Left ventricle myocardium inferior (tissue), 1 donor: ENCODE data around the gene GAS5. TPM values are rescaled to one million over a fixed set of nuclear protein-coding genes. Genes with fewer than 3 reads are reported as not detected.
"Not testable (repeated sequence)": the region's sequence is repeated elsewhere in the genome, so short reads cannot be mapped to it uniquely, and the experiment has no call there.

Experiments used
- DNase-seq: peaks from one replicate; pipeline ENCODE4 v3.0.0-alpha.2; 2020
- H3K27ac ChIP-seq: fragments of 200-600 bp; replicated peaks from 2 replicates; pipeline ENCODE4 v1.8.0; 2021
- H3K27me3 ChIP-seq: fragments of 200-600 bp; 2 replicates; pipeline ENCODE4 v1.8.0; 2021; ENCODE audit warnings: low read depth
- H3K36me3 ChIP-seq: fragments of 200-600 bp; 2 replicates; pipeline ENCODE4 v1.8.0; 2021
- H3K4me1 ChIP-seq: fragments of 200-600 bp; 2 replicates; pipeline ENCODE4 v1.8.0; 2021
- H3K4me3 ChIP-seq: fragments of 200-600 bp; 2 replicates; pipeline ENCODE4 v1.8.0; 2021; ENCODE audit warnings: mild to moderate bottlenecking, moderate library complexity
- H3K9me3 ChIP-seq: fragments of 200-600 bp; replicated peaks from 2 replicates; pipeline ENCODE4 v1.8.0; 2021
- intact Hi-C: fragments of 100-400 bp; cut with micrococcal nuclease; formaldehyde crosslinking; loops from one replicate; pipeline ENCODE4 v1.11.0; 2022
- total RNA-seq: library from RNA; stranded (reverse); fragmentation: NEBNext Ultra II Directional; extraction: Animal tissue kit (Norgen Biotek cat#: 25700); gene quantifications from one replicate; pipeline ENCODE4 v1.2.1, GENCODE V29; 2021
- TF ChIP-seq, protein P1 (sequence below): fragments of 200-600 bp; IDR thresholded peaks from 2 replicates; pipeline ENCODE4 v1.8.0; 2021; ENCODE audit warnings: antibody characterized with exemption, mild to moderate bottlenecking, borderline replicate concordance
- donor health status: DM: no; HTN: yes; CAD: no; lungs with severe emphysema.

GAS5 gene
- total RNA-seq, 1 donor from 2014 or later = 50.5 TPM

- Histone ChIP-seq H3K36me3 (peaks cover 95% of the 10 kb centered on the region), H3K9me3 (no peaks in the 10 kb centered on the region), H3K4me1 (peaks cover 26% of the 10 kb centered on the region), H3K27ac (no peak overlapping the region), H3K27me3 (no peaks in the 10 kb centered on the region), H3K4me3 (no peak overlapping the region)
- TF ChIP-seq, protein P1, sequence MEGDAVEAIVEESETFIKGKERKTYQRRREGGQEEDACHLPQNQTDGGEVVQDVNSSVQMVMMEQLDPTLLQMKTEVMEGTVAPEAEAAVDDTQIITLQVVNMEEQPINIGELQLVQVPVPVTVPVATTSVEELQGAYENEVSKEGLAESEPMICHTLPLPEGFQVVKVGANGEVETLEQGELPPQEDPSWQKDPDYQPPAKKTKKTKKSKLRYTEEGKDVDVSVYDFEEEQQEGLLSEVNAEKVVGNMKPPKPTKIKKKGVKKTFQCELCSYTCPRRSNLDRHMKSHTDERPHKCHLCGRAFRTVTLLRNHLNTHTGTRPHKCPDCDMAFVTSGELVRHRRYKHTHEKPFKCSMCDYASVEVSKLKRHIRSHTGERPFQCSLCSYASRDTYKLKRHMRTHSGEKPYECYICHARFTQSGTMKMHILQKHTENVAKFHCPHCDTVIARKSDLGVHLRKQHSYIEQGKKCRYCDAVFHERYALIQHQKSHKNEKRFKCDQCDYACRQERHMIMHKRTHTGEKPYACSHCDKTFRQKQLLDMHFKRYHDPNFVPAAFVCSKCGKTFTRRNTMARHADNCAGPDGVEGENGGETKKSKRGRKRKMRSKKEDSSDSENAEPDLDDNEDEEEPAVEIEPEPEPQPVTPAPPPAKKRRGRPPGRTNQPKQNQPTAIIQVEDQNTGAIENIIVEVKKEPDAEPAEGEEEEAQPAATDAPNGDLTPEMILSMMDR = no peak
- intact Hi-C loops = no loop called here
- no peak for DNase-seq
Measured at GRCh38 chr1:173861731-173862145, 6.1 kb downstream of the GAS5 start.

DNA sequence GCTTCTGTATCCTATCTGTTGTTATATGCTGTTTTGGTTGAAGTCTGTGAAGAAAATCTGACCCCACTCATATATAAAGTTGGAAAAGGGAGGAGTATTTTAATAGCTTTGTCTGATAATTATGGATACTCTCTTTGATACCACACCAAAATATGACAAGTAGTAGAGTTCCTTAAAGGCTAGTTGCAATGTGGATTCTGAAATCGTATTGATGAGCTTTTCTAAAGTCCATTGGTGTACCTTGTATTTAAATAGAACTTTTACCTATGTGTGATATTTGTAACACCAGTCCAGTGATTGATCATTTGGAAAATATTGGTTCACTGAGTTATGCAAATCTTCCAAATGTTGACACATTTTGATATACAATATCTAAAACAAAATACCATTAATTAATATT lies 7.7 kb downstream of the GAS5 start:
- H3K9me3 ChIP-seq = no peaks in the 10 kb centered on the region
- H3K4me1 ChIP-seq = peaks cover 9% of the 10 kb centered on the region
- peaks cover 96% of the 10 kb centered on the region for H3K36me3 ChIP-seq
- H3K27me3 ChIP-seq = no peaks in the 10 kb centered on the region
- no peak for DNase-seq
- H3K27ac ChIP-seq = no peak overlapping the region
- TF ChIP-seq, protein P1 = no peak
- no peak overlapping the region for H3K4me3 ChIP-seq
- intact Hi-C loops = no loop called here

DNA sequence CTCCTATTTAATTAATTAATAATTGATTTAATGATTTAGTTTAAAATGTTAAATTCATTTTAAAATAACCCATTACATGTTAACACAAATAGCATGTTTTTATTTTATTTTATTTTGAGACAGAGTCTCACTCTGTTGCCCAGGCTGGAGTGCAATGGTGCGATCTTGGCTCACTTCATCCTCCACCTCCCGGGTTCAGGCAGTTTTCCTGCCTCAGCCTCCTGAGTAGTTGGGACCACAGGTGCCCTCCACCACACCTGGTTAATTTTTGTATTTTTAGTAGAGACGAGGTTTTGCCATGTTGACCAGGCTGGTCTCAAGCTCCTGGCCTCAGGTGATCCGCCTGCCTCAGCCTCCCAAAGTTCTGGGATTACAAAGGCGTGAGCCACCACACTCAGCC lies 8.2 kb downstream of the GAS5 start:
- H3K4me1 ChIP-seq, intact Hi-C loops, H3K4me3 ChIP-seq, H3K27ac ChIP-seq, H3K27me3 ChIP-seq, DNase-seq, H3K9me3 ChIP-seq: not testable (repeated sequence)
- peaks cover 95% of the 10 kb centered on the region for H3K36me3 ChIP-seq

DNA sequence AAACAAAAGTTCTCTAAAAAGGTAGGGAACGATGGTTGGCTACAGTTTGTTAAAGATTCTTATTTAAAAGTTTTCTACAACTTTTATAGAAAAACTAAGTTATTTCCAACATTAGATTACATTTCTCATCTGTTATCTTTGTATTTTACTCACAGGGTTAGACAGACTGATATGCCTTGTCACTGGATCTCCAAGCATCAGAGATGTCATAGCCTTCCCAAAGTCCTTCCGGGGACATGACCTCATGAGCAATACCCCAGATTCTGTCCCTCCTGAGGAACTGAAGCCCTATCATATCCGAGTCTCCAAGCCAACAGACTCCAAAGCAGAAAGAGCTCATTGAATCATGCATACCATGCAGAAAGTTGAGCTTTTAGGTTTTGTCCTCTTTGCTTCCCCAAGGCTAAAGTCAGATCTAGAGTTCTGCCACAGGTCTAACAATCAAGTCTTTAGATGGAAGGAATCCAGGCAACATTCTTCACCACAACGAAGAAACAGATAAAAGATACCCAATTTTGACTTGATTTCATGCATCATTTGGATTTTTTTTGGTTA lies 10.3 kb downstream of the GAS5 start:
- Histone ChIP-seq H3K36me3 (peaks cover 86% of the 10 kb centered on the region), H3K9me3 (no peaks in the 10 kb centered on the region), H3K27me3 (no peaks in the 10 kb centered on the region), H3K27ac (no peak overlapping the region), H3K4me1 (peaks cover 2% of the 10 kb centered on the region), H3K4me3 (no peak overlapping the region)
- intact Hi-C loops = no loop called here
- TF ChIP-seq, protein P1 = no peak
- no peak for DNase-seq

DNA sequence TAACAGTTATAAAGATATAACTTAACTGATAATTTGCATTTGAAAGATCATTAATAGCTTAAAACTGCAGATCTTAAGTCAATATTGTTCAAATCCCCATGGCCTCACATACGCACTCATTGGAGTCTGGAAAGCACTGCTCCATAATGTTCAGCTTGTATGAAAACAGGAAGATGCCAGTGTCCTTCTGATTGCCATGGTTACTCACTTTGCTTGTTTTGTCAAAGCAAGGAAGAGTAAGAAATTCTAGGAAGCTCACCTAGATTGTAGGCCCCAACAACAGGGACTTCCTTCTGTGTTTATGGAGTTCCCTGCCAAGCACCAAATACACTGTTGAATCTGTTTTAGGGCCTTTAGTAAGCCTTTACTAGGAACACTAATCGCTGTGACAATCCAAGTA lies 10.9 kb downstream of the GAS5 start:
- Histone ChIP-seq H3K36me3 (peaks cover 81% of the 10 kb centered on the region), H3K27me3 (no peaks in the 10 kb centered on the region), H3K4me3 (no peak overlapping the region), H3K9me3 (no peaks in the 10 kb centered on the region), H3K27ac (no peak overlapping the region), H3K4me1 (peaks cover 5% of the 10 kb centered on the region)
- TF ChIP-seq, protein P1 = no peak
- no peak for DNase-seq
- intact Hi-C loops = no loop called here

DNA sequence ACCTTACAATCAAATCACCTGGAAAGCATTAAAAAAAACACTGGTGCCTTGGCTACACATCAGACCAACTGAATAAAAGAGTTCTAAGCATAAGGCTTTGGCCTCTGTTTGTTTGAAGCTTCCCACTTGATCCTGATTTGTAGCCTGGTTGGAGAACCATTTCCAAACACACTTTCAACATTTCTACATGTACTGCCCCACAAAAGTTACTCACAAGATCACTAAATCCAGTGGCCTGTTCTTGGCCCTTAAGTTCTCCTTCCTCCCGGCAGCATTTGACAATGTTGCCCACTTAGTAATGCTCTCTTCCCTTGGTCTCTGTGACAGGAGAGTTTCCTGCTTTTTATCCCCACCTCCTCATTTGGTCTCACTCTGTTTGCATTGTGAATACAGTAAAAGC lies 11.8 kb downstream of the GAS5 start:
- H3K4me1 ChIP-seq = peaks cover 5% of the 10 kb centered on the region
- H3K27ac ChIP-seq = no peak overlapping the region
- TF ChIP-seq, protein P1 = no peak
- H3K27me3 ChIP-seq = no peaks in the 10 kb centered on the region
- peaks cover 83% of the 10 kb centered on the region for H3K36me3 ChIP-seq
- H3K4me3 ChIP-seq = no peak overlapping the region
- no peak for DNase-seq
- H3K9me3 ChIP-seq = no peaks in the 10 kb centered on the region
- intact Hi-C loops = no loop called here
